ENCODE data around the gene HDAC9.

Gene HDAC9

DNA sequence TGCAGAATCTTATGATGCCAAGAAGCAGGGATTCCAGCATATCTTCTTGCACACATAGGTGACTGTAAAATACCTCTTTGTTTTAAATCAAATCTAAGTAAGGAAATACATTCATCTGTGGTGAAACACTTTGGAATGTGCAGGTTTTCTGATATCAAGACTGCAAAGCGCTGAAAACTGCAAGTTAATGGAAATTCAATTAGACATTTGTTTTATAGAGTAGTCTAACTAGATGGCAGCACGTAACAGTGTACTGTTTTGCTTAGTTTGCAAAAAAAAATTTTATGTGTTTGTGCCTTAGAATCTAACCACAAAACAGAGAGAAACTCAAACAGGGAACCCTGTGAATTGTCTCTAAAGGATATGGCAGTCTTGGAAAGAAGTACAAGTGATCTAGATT lies 259.2 kb downstream of the HDAC9 start:
- no peak overlapping the region for H3K4me3 ChIP-seq (ENCODE audit: low read length)
- no peak for DNase-seq (ENCODE audit: low read depth, low spot score)

DNA sequence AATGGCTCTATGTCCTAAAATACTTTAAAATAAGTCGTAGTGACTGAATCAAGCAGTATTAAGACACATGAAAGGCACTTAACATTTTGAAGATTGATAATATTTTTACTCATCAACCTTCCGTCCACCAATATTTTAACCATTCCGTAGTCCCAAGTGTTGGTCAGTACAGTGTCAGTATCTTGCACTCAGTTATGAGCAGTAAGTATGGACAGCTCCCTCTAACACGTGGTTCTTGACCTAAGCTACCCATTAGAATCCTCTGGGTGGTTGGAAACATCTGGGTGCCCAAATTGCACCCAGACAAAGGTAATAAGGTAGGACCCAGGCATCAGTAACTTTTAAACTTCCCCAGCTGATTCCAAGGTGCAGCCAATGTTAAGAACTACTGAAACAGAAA lies 260.2 kb downstream of the HDAC9 start:
- DNase-seq (ENCODE audit: low read depth, low spot score), result no peak
- H3K4me3 ChIP-seq (ENCODE audit: low read length), result no peak overlapping the region

DNA sequence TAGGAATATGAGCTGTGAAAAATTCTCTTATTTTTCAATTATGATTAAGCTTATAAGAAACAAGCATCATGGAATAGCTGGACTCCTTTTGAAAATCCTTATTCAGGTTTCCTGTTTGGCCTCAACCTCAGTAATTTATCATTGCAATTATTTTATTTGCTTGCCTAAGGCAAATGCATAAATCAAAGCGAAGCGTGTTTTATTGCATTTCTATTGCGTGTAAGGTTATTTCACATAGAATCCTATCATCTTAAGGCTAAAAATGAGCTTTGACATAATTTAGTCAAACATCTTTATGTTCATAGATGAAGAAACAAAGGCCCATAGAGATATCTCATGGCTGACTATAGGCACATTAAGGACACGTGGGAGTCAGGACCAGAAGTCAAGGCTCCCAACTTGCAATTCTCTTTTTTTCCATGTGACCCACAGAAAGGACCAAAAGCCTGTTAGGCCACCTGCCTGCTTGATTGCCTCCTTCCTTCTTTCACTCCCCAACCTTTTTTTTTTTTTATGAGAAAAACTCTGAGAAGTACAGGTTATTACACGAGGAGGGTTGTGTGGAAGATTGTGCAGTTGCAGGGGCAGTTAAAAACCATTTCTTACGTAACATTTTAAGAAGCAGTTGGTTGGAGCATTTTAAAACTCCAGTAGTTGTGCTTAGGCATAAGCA lies 261.0 kb downstream of the HDAC9 start:
- no peak overlapping the region for H3K4me3 ChIP-seq (ENCODE audit: low read length)
- DNase-seq (ENCODE audit: low read depth, low spot score), result no peak

GRCh38 chr7:18760046-18760445 lies 264.5 kb downstream of the HDAC9 start:
- no peak overlapping the region for H3K4me3 ChIP-seq (ENCODE audit: low read length)
- no peak for DNase-seq (ENCODE audit: low read depth, low spot score)

DNA sequence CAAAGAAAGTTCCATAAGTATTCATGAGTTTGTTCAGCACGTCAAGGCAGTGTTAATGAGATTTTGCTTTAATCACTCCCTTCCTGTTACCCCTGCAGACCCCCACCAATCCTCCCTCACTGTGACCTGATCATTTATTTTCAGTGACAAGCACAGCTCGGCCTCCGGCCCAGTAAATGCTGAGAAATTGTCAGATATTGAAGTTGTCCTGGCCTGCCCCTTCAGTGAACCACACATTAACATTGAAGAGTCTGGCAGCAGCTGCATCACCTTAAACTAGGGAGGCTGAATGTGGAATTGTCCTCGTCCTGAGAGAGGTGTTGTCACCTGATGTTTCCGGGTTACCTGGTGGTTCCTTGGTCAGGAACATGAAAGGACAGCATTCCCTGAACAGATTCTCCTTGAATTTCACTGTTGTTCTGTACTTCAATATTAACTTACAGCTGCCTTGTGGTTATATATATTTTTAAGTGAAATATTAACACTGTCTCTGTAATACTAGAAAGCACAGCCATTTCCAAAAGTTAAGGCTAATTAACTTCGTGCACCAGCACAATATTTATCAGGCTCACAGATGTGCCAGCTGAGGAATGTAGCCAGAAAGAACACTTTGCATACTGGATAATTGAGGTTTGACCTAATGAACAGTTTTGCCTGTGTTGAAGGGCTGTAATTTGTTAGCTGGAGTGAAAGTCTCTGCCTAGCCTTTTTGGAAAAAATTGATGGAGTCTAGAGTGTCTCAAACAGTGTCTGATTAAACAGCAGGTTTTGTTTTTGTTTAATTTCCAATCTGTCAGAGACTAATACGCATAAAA lies 265.3 kb downstream of the HDAC9 start:
- H3K4me3 ChIP-seq (ENCODE audit: low read length), result no peak overlapping the region
- DNase-seq (ENCODE audit: low read depth, low spot score), result no peak

DNA sequence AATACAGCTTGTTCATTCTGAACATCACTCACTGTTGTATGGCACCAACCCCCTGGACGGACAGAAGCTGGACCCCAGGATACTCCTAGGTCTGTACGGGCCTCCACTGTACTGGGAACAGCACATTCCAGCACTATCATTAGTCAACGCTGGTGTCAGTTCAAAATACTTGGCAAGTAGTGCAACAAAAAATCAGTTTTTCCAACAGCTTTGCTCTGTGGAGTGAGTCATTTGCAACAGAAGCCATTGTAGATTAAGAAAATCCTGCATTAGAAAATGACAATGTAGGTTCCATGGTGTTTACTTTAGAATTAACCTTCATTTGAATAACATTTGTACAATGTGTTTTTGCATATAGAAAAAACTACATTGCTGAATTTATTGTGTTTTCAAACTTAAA lies 266.6 kb downstream of the HDAC9 start:
- no peak for DNase-seq (ENCODE audit: low read depth, low spot score)
- H3K4me3 ChIP-seq (ENCODE audit: low read length), result no peak overlapping the region

DNA sequence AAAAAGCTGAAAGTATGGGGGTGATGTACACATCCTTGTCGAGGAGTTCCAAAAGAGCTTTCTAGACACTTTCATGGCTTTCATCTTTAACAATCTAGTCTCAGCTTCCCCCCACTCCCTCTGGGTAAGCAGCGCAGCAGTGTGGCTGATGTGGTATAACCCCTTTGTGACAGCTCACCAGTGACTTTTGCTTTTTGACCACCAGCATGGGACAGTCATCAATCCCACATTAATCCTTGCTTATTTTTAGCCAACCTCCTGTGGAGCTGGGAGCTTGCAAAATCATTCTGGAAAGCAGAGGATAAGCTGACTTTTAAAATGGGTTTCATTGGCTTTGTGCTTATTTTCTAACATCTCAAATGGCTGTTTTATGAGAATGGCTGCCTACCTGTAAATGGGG lies 272.7 kb downstream of the HDAC9 start:
- no peak for DNase-seq (ENCODE audit: low read depth, low spot score)
- H3K4me3 ChIP-seq (ENCODE audit: low read length), result no peak overlapping the region

- no peak overlapping the region for H3K4me3 ChIP-seq (ENCODE audit: low read length)
- DNase-seq (ENCODE audit: low read depth, low spot score), result peak; percentile 18
Measured at GRCh38 chr7:18770154-18770811, 274.7 kb downstream of the HDAC9 start.

DNA sequence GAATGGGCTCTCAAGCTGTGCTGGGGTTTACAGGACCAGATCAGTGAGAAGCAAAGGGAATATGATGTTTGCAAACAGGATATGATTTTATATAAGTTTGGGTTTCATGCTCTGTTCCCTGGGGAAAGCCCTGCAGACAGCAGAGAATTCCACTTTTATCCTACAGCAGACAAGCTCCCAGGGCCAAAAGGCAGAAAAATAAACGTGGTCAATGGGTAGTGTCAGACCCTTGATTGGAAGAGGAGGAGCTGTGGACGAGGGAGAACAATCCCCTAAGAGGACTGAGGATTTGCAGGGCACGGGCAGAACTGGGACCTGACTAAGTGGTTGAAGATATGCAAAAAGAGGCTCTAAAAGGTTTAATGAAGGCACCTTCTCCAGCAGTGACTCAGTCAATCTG lies 275.3 kb downstream of the HDAC9 start:
- no peak overlapping the region for H3K4me3 ChIP-seq (ENCODE audit: low read length)
- DNase-seq (ENCODE audit: low read depth, low spot score), result no peak

GRCh38 chr7:18771834-18772566 lies 276.5 kb downstream of the HDAC9 start:
- H3K4me3 ChIP-seq (ENCODE audit: low read length), result no peak overlapping the region
- no peak for DNase-seq (ENCODE audit: low read depth, low spot score)

- H3K4me3 ChIP-seq (ENCODE audit: low read length), result no peak overlapping the region
- DNase-seq (ENCODE audit: low read depth, low spot score), result no peak
Measured at GRCh38 chr7:18772567-18772965, 277.0 kb downstream of the HDAC9 start.

GRCh38 chr7:18777314-18777713 lies 281.8 kb downstream of the HDAC9 start:
- no peak for DNase-seq (ENCODE audit: low read depth, low spot score)
- no peak overlapping the region for H3K4me3 ChIP-seq (ENCODE audit: low read length)

DNA sequence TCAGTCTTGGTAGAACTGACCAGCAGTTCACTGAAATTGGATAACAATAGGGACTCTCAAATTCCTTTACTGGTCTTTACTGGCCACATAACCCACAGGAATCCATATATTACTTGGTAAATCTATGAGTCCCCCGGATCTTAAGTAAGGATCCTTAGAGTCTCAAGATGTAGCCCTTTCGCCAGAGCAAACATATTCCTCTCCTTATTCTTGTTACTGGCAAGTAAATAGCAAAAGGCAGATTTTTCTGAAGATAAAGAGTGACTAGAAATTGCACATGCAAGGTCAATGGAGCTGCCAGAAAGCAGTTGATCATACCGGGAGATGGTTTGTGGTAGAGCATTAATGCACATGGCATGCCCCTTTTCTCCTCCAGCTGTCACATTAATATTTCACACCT lies 283.0 kb downstream of the HDAC9 start:
- DNase-seq (ENCODE audit: low read depth, low spot score), result no peak
- no peak overlapping the region for H3K4me3 ChIP-seq (ENCODE audit: low read length)

DNA sequence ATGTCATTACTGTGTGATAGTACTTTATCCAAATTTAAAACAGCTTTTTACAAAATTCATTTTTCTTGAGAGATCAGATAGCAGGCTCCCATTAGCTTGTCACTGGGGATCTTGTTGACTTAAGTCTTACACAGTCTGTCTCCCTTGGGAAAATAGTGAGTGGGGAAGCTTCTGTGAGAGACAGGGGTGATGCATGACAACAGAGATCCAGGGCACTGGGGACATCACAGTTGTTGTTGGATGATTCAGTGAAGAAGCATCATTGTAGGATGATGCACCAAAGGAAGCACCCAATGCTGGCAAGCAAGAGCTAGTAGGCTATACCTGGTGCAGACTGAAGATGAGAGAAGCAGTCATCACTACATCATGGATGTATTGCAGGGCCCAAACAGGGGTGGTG lies 284.7 kb downstream of the HDAC9 start:
- DNase-seq (ENCODE audit: low read depth, low spot score), result no peak
- H3K4me3 ChIP-seq (ENCODE audit: low read length), result no peak overlapping the region

- DNase-seq (ENCODE audit: low read depth, low spot score), result no peak
Measured at GRCh38 chr7:18780938-18781337, 285.4 kb downstream of the HDAC9 start.

GRCh38 chr7:18786196-18786727 lies 290.7 kb downstream of the HDAC9 start:
- DNase-seq (ENCODE audit: low read depth, low spot score), result no peak

More at GRCh38 chr7:18780938-18781337, 285.4 kb downstream of the HDAC9 start:
- no peak overlapping the region for H3K4me3 ChIP-seq (ENCODE audit: low read length)

GRCh38 chr7:18786796-18787195 lies 291.2 kb downstream of the HDAC9 start:
- no peak for DNase-seq (ENCODE audit: low read depth, low spot score)

More at GRCh38 chr7:18786196-18786727, 290.7 kb downstream of the HDAC9 start:
- H3K4me3 ChIP-seq (ENCODE audit: low read length), result no peak overlapping the region

GRCh38 chr7:18788026-18788425 lies 292.5 kb downstream of the HDAC9 start:
- DNase-seq (ENCODE audit: low read depth, low spot score), result no peak
- H3K4me3 ChIP-seq (ENCODE audit: low read length), result no peak overlapping the region

More at GRCh38 chr7:18786796-18787195, 291.2 kb downstream of the HDAC9 start:
- H3K4me3 ChIP-seq (ENCODE audit: low read length), result no peak overlapping the region

GRCh38 chr7:18792871-18793595 lies 297.5 kb downstream of the HDAC9 start:
- DNase-seq (ENCODE audit: low read depth, low spot score), result no peak
- no peak overlapping the region for H3K4me3 ChIP-seq (ENCODE audit: low read length)
